Measurements from ENCODE around the gene APOC3.
A peak's percentile ranks its signal among the peaks of the same experiment; 100 is the strongest.

The APOC3 gene

DNA sequence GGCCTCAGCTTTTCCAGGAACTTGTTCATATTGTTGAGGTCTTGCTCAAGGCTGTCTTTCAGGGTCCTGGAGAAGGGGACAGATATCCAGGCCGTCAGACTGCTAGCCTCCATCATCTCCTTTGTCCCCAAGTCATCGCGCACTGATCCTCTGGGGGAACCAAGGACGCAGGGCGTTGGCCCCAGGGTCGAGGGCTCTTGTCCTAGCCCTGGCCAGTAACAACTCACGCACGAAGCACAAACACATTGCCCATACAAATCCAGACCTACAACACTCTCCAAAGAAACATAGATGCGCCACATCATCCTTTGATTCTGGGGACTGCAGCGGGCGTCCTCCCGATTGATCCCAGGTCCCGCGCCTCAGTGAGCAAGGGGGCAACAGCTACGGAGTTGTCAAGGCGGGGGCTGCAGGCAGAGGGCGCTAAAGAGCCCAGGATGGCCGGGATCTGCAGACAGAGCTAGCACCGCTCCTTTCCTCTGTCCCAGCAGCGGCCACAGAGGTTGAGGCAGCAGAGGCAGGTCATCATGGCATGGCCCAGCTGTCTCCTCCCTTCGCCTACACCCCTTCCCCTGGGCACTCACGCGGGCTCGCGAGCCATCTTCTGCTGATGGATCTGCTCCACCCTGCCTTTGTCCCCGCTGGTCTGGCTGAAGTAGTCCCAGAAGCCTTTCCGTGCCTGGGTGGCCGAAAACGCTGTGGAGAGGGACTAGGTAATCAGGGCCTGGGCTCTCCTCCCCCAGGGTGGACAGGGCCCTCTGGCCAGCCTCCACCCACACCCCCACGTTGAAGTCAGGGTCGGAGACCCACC lies 38.5 kb upstream of the APOC3 start:
- peak; percentile 55 for TF ChIP-seq FOXP2 (optimal IDR thresholded peaks at IDR 0.05; ENCODE audit: borderline replicate concordance, extremely low read depth, extremely low read length, insufficient read depth)
- TF ChIP-seq POLR2AphosphoS5 (IDR thresholded peaks at IDR 0.05; ENCODE audit: low read depth, low read length): no peak

DNA sequence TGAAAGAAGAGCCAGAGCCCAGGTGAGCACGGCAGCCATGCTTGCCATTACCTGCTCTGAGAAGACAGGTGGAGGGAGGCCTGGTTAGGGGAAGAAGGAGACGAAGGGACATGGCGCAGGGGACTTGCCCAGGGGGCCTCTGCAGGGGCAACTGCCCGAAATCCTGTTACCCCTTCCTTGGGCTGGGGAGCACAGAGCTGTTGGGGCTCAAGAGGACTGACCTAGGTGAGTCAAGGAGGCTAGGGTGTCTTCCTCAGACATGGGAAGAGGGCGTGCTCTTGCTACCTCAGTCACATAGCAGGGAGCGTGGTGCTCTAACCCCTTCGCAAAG lies 37.9 kb upstream of the APOC3 start, which contains the start of gene APOA5:
TSS of gene APOA5 (minus strand) at position 67 of the 331 bp plus-strand sequence. CDS start at position 48, 19 bp downstream.
- no peak for TF ChIP-seq FOXP2 (optimal IDR thresholded peaks at IDR 0.05; ENCODE audit: borderline replicate concordance, extremely low read depth, extremely low read length, insufficient read depth)
- TF ChIP-seq, protein P1, sequence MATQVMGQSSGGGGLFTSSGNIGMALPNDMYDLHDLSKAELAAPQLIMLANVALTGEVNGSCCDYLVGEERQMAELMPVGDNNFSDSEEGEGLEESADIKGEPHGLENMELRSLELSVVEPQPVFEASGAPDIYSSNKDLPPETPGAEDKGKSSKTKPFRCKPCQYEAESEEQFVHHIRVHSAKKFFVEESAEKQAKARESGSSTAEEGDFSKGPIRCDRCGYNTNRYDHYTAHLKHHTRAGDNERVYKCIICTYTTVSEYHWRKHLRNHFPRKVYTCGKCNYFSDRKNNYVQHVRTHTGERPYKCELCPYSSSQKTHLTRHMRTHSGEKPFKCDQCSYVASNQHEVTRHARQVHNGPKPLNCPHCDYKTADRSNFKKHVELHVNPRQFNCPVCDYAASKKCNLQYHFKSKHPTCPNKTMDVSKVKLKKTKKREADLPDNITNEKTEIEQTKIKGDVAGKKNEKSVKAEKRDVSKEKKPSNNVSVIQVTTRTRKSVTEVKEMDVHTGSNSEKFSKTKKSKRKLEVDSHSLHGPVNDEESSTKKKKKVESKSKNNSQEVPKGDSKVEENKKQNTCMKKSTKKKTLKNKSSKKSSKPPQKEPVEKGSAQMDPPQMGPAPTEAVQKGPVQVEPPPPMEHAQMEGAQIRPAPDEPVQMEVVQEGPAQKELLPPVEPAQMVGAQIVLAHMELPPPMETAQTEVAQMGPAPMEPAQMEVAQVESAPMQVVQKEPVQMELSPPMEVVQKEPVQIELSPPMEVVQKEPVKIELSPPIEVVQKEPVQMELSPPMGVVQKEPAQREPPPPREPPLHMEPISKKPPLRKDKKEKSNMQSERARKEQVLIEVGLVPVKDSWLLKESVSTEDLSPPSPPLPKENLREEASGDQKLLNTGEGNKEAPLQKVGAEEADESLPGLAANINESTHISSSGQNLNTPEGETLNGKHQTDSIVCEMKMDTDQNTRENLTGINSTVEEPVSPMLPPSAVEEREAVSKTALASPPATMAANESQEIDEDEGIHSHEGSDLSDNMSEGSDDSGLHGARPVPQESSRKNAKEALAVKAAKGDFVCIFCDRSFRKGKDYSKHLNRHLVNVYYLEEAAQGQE (IDR thresholded peaks at IDR 0.05; ENCODE audit: insufficient read depth in 1 of 2, low read depth in 2 of 2, low read length in 2 of 2): no peak
- TF ChIP-seq SIN3A (IDR thresholded peaks at IDR 0.05; ENCODE audit: borderline replicate concordance, insufficient read depth, low read length): no peak
- no peak for TF ChIP-seq TAF1 (IDR thresholded peaks at IDR 0.05; ENCODE audit: borderline replicate concordance, insufficient read depth, low read length)
- no peak for TF ChIP-seq POLR2AphosphoS5 (IDR thresholded peaks at IDR 0.05; ENCODE audit: low read depth, low read length)

GRCh38 chr11:116792144-116792868 lies 37.4 kb upstream of the APOC3 start:
- TF ChIP-seq POLR2AphosphoS5 (IDR thresholded peaks at IDR 0.05; ENCODE audit: low read depth, low read length): no peak
- no peak for TF ChIP-seq SIN3A (IDR thresholded peaks at IDR 0.05; ENCODE audit: borderline replicate concordance, insufficient read depth, low read length)
- no peak for TF ChIP-seq FOXP2 (optimal IDR thresholded peaks at IDR 0.05; ENCODE audit: borderline replicate concordance, extremely low read depth, extremely low read length, insufficient read depth)
- TF ChIP-seq, protein P1 (IDR thresholded peaks at IDR 0.05; ENCODE audit: insufficient read depth in 1 of 2, low read depth in 2 of 2, low read length in 2 of 2): no peak
- no peak for TF ChIP-seq TAF1 (IDR thresholded peaks at IDR 0.05; ENCODE audit: borderline replicate concordance, insufficient read depth, low read length)

DNA sequence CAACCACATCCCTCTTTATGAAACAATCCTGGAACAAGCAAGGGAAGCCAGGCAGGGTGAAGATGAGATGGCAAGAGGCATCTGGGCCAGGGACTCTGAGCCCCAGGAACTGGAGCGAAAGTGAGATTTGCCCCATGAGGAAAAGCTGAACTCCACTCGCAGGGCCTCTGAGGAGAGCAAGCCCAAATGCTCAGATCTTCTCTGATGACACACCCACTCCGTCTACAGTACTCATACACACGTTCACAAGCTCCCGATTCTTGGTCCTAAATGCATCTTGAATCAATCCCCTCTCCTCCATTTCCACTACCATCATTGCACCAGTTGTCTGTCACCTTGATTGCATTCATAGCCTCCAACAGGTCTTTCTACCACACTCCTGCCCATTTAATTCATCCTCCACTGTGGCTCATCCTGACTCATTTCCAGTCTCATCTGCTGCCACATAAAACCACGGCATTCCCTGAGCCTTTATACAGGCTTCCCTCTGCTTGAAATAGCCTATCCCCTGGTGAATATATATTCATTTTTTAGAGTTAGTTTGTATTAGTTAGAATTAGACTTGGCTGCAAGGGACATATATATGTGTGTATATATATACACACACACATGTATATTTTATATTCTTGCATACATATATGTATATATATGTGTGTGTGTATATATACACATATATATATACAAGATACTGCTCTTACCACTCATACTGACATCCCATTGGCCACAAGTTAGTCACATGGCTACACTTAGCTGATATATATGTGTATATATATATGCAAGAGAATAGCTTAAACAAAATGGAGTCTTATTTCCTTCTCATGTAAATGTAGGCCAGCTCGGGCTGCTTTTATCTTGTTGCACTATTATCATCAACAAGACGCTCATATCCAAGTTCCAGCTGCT lies 36.6 kb upstream of the APOC3 start:
- no peak for TF ChIP-seq FOXP2 (optimal IDR thresholded peaks at IDR 0.05; ENCODE audit: borderline replicate concordance, extremely low read depth, extremely low read length, insufficient read depth)
- no peak for TF ChIP-seq TAF1 (IDR thresholded peaks at IDR 0.05; ENCODE audit: borderline replicate concordance, insufficient read depth, low read length)
- TF ChIP-seq, protein P1 (IDR thresholded peaks at IDR 0.05; ENCODE audit: insufficient read depth in 1 of 2, low read depth in 2 of 2, low read length in 2 of 2): no peak
- TF ChIP-seq SIN3A (IDR thresholded peaks at IDR 0.05; ENCODE audit: borderline replicate concordance, insufficient read depth, low read length): no peak
- TF ChIP-seq POLR2AphosphoS5 (IDR thresholded peaks at IDR 0.05; ENCODE audit: low read depth, low read length): no peak

DNA sequence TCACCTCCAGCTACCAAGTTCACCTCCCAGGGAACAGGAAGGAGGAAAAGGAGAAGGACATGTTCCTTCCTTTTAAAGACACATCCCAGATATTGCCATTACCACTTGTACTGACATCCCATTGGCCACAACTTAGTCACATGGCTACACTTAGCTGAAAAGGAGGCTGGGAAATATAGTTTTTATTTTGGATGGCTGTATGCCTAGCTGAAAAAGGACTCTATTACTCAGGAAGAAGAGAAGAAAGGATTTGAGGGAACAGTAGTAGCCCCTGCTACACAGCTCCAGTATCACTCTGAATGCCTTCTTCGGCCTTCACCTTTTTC lies 36.0 kb upstream of the APOC3 start:
- no peak for TF ChIP-seq POLR2AphosphoS5 (IDR thresholded peaks at IDR 0.05; ENCODE audit: low read depth, low read length)
- no peak for TF ChIP-seq SIN3A (IDR thresholded peaks at IDR 0.05; ENCODE audit: borderline replicate concordance, insufficient read depth, low read length)
- TF ChIP-seq, protein P1 (IDR thresholded peaks at IDR 0.05; ENCODE audit: insufficient read depth in 1 of 2, low read depth in 2 of 2, low read length in 2 of 2): no peak
- no peak for TF ChIP-seq FOXP2 (optimal IDR thresholded peaks at IDR 0.05; ENCODE audit: borderline replicate concordance, extremely low read depth, extremely low read length, insufficient read depth)
- TF ChIP-seq TAF1 (IDR thresholded peaks at IDR 0.05; ENCODE audit: borderline replicate concordance, insufficient read depth, low read length): no peak

All from PFSK-1 (cell line).